Measurements from ENCODE around the gene SH3RF2. TPM values are rescaled to one million over a fixed set of nuclear protein-coding genes. Genes with fewer than 3 reads are reported as not detected.

Gene SH3RF2
- total and polyA plus RNA-seq, 2 experiments from 2014 or later = 35.1 to 35.4 TPM

- peaks cover 76% of the 10 kb centered on the region for H3K79me2 ChIP-seq
- H3K9me3 ChIP-seq (ENCODE audit: low read depth) = no peaks in the 10 kb centered on the region
- no peak overlapping the region for H2AFZ ChIP-seq
- no peaks in the 10 kb centered on the region for H3K36me3 ChIP-seq (replicated peaks; ENCODE audit: insufficient read depth, low read depth)
- DNase-seq (ENCODE audit: low spot score) = no peak
- H3K4me3 ChIP-seq = no peak overlapping the region
- peaks cover 21% of the 10 kb centered on the region for H3K4me1 ChIP-seq (ENCODE audit: insufficient read depth)
- WGBS (ENCODE audit: low lambda C conversion rate, missing lambda C conversion rate) = 65% methylated on average over 4 of the region's 4 CpGs
- H3K27me3 ChIP-seq = no peaks in the 10 kb centered on the region
- H3K4me2 ChIP-seq = no peak overlapping the region
- H4K20me1 ChIP-seq (ENCODE audit: insufficient read depth, poor library complexity, severe bottlenecking) = no peaks in the 10 kb centered on the region
- TF ChIP-seq CTCF (IDR thresholded peaks at IDR 0.05; ENCODE audit: poor library complexity) (no peak), EZH2phosphoT487 (IDR thresholded peaks at IDR 0.05; ENCODE audit: low read depth, severe bottlenecking, unreplicated experiment) (no peak), EZH2 (IDR thresholded peaks at IDR 0.05; ENCODE audit: borderline replicate concordance) (no peak)
- H3K27ac ChIP-seq = no peak overlapping the region
- H3K9me2 ChIP-seq (replicated peaks; ENCODE audit: insufficient read depth) = no peaks in the 10 kb centered on the region
Observed at GRCh38 chr5:145965804-145966203, 29.4 kb downstream of the SH3RF2 start.

DNA sequence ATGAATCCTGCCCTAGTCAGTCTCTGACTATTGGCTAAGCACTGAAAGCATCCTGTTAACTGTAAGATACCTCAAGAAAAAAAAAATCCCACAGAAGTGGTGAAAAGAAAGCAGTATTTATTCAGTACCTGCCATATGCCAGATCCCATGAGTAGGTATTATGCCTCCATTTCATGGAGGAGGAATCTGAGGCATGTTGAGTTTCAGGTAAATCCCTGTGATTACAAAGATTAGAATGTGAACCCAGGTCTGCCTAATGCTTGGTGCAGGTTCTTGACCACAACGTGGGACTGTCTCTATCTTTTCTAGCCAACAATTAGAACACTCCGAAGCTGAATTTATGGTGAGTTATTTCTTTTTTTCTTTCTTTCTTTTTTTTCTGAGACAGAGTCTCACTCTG lies 30.9 kb downstream of the SH3RF2 start:
- Histone ChIP-seq H3K9me3 (ENCODE audit: low read depth) (no peaks in the 10 kb centered on the region), H3K36me3 (replicated peaks; ENCODE audit: insufficient read depth, low read depth) (no peaks in the 10 kb centered on the region), H2AFZ (no peak overlapping the region), H3K79me2 (peaks cover 72% of the 10 kb centered on the region), H3K27me3 (no peaks in the 10 kb centered on the region), H3K4me3 (no peak overlapping the region), H3K9me2 (replicated peaks; ENCODE audit: insufficient read depth) (no peaks in the 10 kb centered on the region), H3K4me1 (ENCODE audit: insufficient read depth) (peaks cover 12% of the 10 kb centered on the region), H4K20me1 (ENCODE audit: insufficient read depth, poor library complexity, severe bottlenecking) (no peaks in the 10 kb centered on the region), H3K27ac (no peak overlapping the region), H3K4me2 (no peak overlapping the region)
- 79% methylated on average over 2 of the region's 2 CpGs for WGBS (ENCODE audit: low lambda C conversion rate, missing lambda C conversion rate)
- no peak for DNase-seq (ENCODE audit: low spot score)
- TF ChIP-seq EZH2phosphoT487 (IDR thresholded peaks at IDR 0.05; ENCODE audit: low read depth, severe bottlenecking, unreplicated experiment) (no peak), EZH2 (IDR thresholded peaks at IDR 0.05; ENCODE audit: borderline replicate concordance) (no peak), CTCF (IDR thresholded peaks at IDR 0.05; ENCODE audit: poor library complexity) (no peak)

DNA sequence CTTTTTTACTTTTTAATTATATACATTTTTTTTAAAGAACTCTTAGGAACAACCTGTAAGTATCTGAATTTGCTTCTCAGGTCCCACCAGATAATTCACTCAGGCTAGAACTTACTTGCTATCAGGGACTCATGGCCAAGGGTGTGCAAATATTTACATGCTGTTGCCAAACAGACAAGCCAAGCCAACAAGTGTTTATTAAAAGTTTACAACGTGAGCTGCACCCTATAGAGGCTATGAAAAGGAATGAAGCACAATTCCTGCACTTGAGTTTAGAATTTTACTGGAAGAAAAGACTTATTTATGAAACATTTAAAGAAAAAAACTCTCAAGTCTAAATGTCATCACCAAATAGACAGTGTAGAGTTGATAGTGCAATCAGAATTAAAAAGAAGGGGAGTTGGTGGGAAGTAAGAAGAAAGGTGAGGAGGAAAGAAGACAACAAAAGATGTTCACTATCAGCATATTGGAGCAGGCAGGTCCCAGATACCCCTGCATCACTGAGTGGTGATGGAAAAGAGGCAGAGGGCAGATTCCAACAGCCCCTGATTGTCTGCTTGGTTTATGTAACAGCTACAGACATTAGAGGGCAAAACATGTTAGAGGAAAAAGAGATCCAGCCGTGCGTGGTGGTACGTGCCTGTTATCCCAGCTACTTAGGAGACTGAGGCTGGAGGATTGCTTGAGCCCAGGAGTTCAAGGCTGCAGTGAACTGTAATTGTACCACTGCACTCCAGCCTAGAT lies 32.8 kb downstream of the SH3RF2 start:
- Histone ChIP-seq H3K4me1 (ENCODE audit: insufficient read depth) (peaks cover 12% of the 10 kb centered on the region), H3K4me3 (no peak overlapping the region), H3K79me2 (peaks cover 69% of the 10 kb centered on the region), H3K9me3 (ENCODE audit: low read depth) (no peaks in the 10 kb centered on the region), H3K27ac (no peak overlapping the region), H3K36me3 (replicated peaks; ENCODE audit: insufficient read depth, low read depth) (no peaks in the 10 kb centered on the region), H3K27me3 (no peaks in the 10 kb centered on the region), H3K4me2 (no peak overlapping the region), H2AFZ (no peak overlapping the region), H4K20me1 (ENCODE audit: insufficient read depth, poor library complexity, severe bottlenecking) (no peaks in the 10 kb centered on the region), H3K9me2 (replicated peaks; ENCODE audit: insufficient read depth) (no peaks in the 10 kb centered on the region)
- no peak for TF ChIP-seq CTCF (IDR thresholded peaks at IDR 0.05; ENCODE audit: poor library complexity)
- no peak for TF ChIP-seq EZH2phosphoT487 (IDR thresholded peaks at IDR 0.05; ENCODE audit: low read depth, severe bottlenecking, unreplicated experiment)
- TF ChIP-seq EZH2 (IDR thresholded peaks at IDR 0.05; ENCODE audit: borderline replicate concordance) = no peak
- WGBS (ENCODE audit: low lambda C conversion rate, missing lambda C conversion rate) = 48% methylated on average over 4 of the region's 4 CpGs
- DNase-seq (ENCODE audit: low spot score) = no peak
